CD4-positive, alpha-beta T cell treated with Interleukin-4 for 4 hours (primary cell): Measurements from ENCODE around the gene SLC15A3.

ENCODE experiments used
- DNase-seq: peaks from one replicate; pipeline ENCODE4 v3.0.0-alpha.2; 2020

Gene SLC15A3

GRCh38 chr11:60951904-60952741 lies at the start of gene SLC15A3:
TSS of gene SLC15A3 (minus strand) at chr11:60952176. CDS start at chr11:60951551, 625 bp downstream.
- DNase-seq = no peak

- DNase-seq = no peak
Observed at GRCh38 chr11:61000426-61000825, 48.5 kb upstream of the SLC15A3 start.

GRCh38 chr11:60996381-60997138 lies 44.6 kb upstream of the SLC15A3 start:
- no peak for DNase-seq

- no peak for DNase-seq
Observed at GRCh38 chr11:60995798-60996197, 43.8 kb upstream of the SLC15A3 start.

- no peak for DNase-seq
Observed at GRCh38 chr11:60994541-60995080, 42.6 kb upstream of the SLC15A3 start.

- no peak for DNase-seq
Observed at GRCh38 chr11:60993615-60994014, 41.6 kb upstream of the SLC15A3 start.

- no peak for DNase-seq
Observed at GRCh38 chr11:60992842-60993409, 41.0 kb upstream of the SLC15A3 start.

GRCh38 chr11:60991457-60991856 lies 39.5 kb upstream of the SLC15A3 start:
- DNase-seq = no peak

- no peak for DNase-seq
Observed at GRCh38 chr11:60989093-60989650, 37.2 kb upstream of the SLC15A3 start.

- no peak for DNase-seq
Observed at GRCh38 chr11:60988658-60989057, 36.7 kb upstream of the SLC15A3 start.

- DNase-seq = peak; percentile 60
Observed at GRCh38 chr11:60987577-60988277, 35.8 kb upstream of the SLC15A3 start.

GRCh38 chr11:60985991-60986915 lies 34.3 kb upstream of the SLC15A3 start:
- DNase-seq = peak; percentile 97

- no peak for DNase-seq
Observed at GRCh38 chr11:60985501-60985900, 33.5 kb upstream of the SLC15A3 start.

- DNase-seq = no peak
Observed at GRCh38 chr11:60984636-60985035, 32.7 kb upstream of the SLC15A3 start.

GRCh38 chr11:60984149-60984548 lies 32.2 kb upstream of the SLC15A3 start:
- no peak for DNase-seq

GRCh38 chr11:60982184-60982583 lies 30.2 kb upstream of the SLC15A3 start:
- DNase-seq = no peak

- DNase-seq = no peak
Observed at GRCh38 chr11:60981515-60981914, 29.5 kb upstream of the SLC15A3 start.

- peak; percentile 68 for DNase-seq
Observed at GRCh38 chr11:60978546-60979380, 26.8 kb upstream of the SLC15A3 start.

GRCh38 chr11:60977836-60978235 lies 25.9 kb upstream of the SLC15A3 start:
- no peak for DNase-seq

GRCh38 chr11:60977224-60977623 lies 25.2 kb upstream of the SLC15A3 start:
- no peak for DNase-seq
